ENCODE results near the gene USO1.
A peak's percentile ranks its signal among the peaks of the same experiment; 100 is the strongest.

The USO1 gene

DNA sequence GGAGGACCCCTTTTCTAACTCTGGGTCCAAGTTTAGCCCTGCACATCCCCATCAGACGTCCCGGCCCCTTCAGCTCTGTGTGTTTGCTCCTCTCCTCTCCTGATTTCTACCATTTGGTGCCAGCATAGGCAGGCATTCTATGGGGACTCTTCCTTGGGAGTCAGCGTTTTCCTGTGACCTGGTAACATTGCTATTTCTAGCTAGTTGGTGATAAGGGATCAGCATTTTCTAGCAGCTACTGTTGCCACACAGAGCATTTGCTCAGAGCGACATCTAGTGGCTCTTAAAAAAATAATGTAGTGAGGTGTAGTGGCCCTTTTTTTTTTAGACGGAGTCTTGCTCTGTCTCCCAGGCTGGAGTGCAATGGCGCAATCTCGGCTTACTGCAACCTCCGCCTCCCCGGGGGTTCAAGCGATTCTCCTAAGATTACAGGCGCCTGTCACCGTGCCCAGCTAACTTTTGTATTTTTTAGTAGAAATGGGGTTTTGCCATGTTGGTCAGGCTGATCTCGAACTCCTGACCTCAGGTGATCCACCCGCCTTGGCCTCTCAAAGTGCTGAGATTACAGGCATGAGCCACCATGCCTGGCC, 123.9 kb downstream of the USO1 start:
- DNase-seq: peak; percentile 3

DNA sequence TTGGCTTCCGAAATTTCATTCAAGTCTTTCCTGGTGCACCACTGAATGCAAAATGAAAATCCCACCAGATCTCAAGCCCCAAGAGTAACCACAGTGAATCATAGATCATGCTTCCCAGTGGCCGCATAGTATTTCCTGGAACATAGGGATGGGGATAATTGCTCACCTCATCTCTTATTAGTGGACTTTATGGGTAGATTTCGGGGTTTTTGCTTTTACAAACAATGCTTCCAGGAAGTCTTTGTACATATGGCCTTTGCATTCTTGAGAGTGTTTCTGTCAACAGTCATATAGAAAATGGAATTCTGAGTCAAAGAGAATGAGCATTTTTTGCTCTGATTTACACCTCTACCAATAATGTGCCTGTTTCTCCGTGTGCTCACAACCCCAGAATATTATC, 124.5 kb downstream of the USO1 start:
- DNase-seq: no peak

DNA sequence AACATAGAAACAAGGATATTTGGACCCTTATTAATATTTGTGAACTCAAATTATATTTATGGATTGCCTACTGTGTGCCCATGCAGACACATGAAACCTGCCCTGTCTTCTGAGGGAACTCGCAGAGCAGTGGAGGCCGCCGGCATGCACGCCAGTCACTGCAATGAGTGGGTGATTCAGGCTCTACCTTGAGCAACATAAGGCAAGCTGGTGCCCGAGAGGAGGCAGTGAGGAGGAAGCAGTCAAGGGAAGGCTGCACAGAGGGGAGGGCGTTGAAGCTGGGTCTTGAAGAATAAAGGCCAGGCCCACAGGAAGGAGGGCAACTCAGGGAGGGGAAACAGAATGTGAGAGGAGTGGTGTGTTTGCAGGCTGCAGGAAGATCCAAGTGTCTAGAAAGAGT, 125.1 kb downstream of the USO1 start:
- DNase-seq: no peak

DNA sequence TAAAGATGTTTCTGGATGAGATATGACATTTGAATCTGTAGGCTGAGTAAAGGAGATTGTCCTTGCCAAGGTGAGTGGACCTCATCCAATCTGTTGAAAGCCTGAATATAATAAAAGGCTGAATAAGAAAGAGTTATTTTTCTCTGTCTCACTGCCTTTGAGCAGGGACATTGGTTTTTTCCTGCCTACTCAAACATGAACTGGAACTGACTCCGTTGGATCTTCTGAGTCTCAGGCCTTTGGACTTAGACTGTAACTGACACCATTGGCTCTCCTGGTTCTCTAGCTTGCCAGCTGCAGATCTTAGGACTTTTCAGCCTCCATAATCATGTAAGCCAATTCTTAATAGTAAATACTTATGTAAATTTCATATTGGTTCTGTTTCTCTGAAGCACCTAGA, 134.3 kb downstream of the USO1 start:
- no peak for DNase-seq

DNA sequence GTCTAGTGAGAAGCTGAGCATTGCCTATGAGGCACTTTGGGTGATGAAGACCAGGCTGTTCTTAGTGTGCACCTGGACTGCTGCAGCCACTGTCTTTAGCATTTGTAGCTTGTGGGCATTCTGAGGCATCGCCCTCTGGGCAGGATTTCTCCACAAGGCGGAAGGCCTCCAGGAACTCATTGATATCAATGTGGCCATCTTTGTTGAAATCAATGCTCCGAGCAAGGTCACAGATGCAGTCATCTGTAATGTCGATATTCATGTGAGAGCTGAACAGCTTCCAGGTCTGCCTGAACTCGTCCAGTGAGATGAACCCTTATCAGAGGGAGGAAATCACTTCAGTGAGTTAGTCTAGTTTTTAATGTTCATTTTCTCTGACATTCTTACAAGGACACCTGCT, 136.2 kb downstream of the USO1 start:
- no peak for DNase-seq
